Panc1 (cell line): ENCODE results near the gene SEMA5B.

Experiments
- CTCF ChIP-seq: fragments of 450-650 bp; IDR thresholded peaks from 2 replicates; pipeline ENCODE4 v1.5.1; 2017; ENCODE audit warnings: mild to moderate bottlenecking
- TF ChIP-seq, protein P1 (sequence below), 2 experiments: IDR thresholded peaks; 2 replicates each; pipeline ENCODE4 v1.6.1; 2011 to 2012; ENCODE audit warnings: low read depth in 2 of 2, control low read depth in 1 of 2, low read length in 1 of 2, mild to moderate bottlenecking in 1 of 2, moderate library complexity in 1 of 2; ENCODE audit not compliant: insufficient read depth in 1 of 2

DNA sequence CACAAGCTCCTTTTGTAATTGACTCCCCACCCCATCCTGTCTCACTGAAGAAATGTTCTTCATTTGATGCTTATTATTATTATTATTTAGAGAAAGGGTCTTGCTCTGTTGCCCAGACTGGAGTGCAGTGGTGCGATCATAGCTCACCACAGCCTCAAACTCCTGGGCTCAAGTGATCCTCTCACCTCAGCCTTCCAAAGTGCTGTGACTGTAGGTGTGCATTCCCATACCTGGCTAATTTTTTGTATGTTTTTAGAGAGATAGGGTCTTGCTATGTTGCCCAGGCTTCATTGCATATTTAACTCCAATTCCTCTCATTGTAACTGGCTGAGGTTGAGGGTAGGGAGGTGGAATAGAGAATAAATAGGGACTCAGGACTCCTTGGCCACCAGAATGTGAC is 22.3 kb downstream of the SEMA5B start:
- TF ChIP-seq CTCF, result no peak
- TF ChIP-seq, protein P1, sequence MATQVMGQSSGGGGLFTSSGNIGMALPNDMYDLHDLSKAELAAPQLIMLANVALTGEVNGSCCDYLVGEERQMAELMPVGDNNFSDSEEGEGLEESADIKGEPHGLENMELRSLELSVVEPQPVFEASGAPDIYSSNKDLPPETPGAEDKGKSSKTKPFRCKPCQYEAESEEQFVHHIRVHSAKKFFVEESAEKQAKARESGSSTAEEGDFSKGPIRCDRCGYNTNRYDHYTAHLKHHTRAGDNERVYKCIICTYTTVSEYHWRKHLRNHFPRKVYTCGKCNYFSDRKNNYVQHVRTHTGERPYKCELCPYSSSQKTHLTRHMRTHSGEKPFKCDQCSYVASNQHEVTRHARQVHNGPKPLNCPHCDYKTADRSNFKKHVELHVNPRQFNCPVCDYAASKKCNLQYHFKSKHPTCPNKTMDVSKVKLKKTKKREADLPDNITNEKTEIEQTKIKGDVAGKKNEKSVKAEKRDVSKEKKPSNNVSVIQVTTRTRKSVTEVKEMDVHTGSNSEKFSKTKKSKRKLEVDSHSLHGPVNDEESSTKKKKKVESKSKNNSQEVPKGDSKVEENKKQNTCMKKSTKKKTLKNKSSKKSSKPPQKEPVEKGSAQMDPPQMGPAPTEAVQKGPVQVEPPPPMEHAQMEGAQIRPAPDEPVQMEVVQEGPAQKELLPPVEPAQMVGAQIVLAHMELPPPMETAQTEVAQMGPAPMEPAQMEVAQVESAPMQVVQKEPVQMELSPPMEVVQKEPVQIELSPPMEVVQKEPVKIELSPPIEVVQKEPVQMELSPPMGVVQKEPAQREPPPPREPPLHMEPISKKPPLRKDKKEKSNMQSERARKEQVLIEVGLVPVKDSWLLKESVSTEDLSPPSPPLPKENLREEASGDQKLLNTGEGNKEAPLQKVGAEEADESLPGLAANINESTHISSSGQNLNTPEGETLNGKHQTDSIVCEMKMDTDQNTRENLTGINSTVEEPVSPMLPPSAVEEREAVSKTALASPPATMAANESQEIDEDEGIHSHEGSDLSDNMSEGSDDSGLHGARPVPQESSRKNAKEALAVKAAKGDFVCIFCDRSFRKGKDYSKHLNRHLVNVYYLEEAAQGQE (IDR thresholded peaks at IDR 0.05; ENCODE audit: insufficient read depth in 1 of 2, low read depth in 2 of 2, low read length in 1 of 2), result no peak
